Activated CD8-positive, alpha-beta memory T cell treated with anti-CD3 and anti-CD28 coated beads for 4 hours (primary cell): ENCODE data around the gene NTRK2.

Experiments
- DNase-seq, 2 donors: peaks; one replicate each; pipeline ENCODE4 v3.0.0-alpha.2; 2020; ENCODE audit warnings: low read depth in 2 of 2

Gene NTRK2

GRCh38 chr9:84736081-84736480 is 66.6 kb downstream of the NTRK2 start:
- no peak for DNase-seq

GRCh38 chr9:84736536-84736935 is 67.0 kb downstream of the NTRK2 start:
- no peak for DNase-seq

GRCh38 chr9:84738353-84738752 is 68.8 kb downstream of the NTRK2 start:
- DNase-seq: no peak

- DNase-seq: no peak
Observed at GRCh38 chr9:84742261-84742660, 72.7 kb downstream of the NTRK2 start.

GRCh38 chr9:84744195-84744594 is 74.7 kb downstream of the NTRK2 start:
- no peak for DNase-seq

GRCh38 chr9:84744726-84745125 is 75.2 kb downstream of the NTRK2 start:
- no peak for DNase-seq

- no peak for DNase-seq
Observed at GRCh38 chr9:84748112-84748511, 78.6 kb downstream of the NTRK2 start.

- DNase-seq: no peak
Observed at GRCh38 chr9:84750152-84750865, 80.8 kb downstream of the NTRK2 start.

- DNase-seq: no peak
Observed at GRCh38 chr9:84751921-84752320, 82.4 kb downstream of the NTRK2 start.

GRCh38 chr9:84754461-84754860 is 84.9 kb downstream of the NTRK2 start:
- no peak for DNase-seq

GRCh38 chr9:84754881-84755280 is 85.4 kb downstream of the NTRK2 start:
- no peak for DNase-seq

- DNase-seq: no peak
Observed at GRCh38 chr9:84755380-84755779, 85.9 kb downstream of the NTRK2 start.

- no peak for DNase-seq
Observed at GRCh38 chr9:84756171-84756570, 86.6 kb downstream of the NTRK2 start.

GRCh38 chr9:84756731-84757130 is 87.2 kb downstream of the NTRK2 start:
- DNase-seq: no peak

GRCh38 chr9:84758817-84759216 is 89.3 kb downstream of the NTRK2 start:
- no peak for DNase-seq

GRCh38 chr9:84759300-84759750 is 89.8 kb downstream of the NTRK2 start:
- DNase-seq: no peak

GRCh38 chr9:84759804-84760203 is 90.3 kb downstream of the NTRK2 start:
- no peak for DNase-seq

GRCh38 chr9:84761137-84761808 is 91.7 kb downstream of the NTRK2 start:
- no peak for DNase-seq

GRCh38 chr9:84772511-84772910 is 103.0 kb downstream of the NTRK2 start:
- DNase-seq: no peak

- no peak for DNase-seq
Observed at GRCh38 chr9:84773022-84773421, 103.5 kb downstream of the NTRK2 start.

GRCh38 chr9:84775056-84775643 is 105.6 kb downstream of the NTRK2 start:
- no peak for DNase-seq

GRCh38 chr9:84778570-84778969 is 109.0 kb downstream of the NTRK2 start:
- DNase-seq: no peak

GRCh38 chr9:84779883-84780282 is 110.4 kb downstream of the NTRK2 start:
- no peak for DNase-seq
